ENCODE results near the gene LSS. TPM values are rescaled to one million over a fixed set of nuclear protein-coding genes. Genes with fewer than 3 reads are reported as not detected.

Gene LSS
- total RNA-seq, 1 experiment from 2014 or later: 27.3 TPM

- no peak overlapping the region for H3K4me3 ChIP-seq
- no peaks in the 10 kb centered on the region for H3K4me1 ChIP-seq (replicated peaks)
- H3K27me3 ChIP-seq (replicated peaks): peaks cover 30% of the 10 kb centered on the region
- no peaks in the 10 kb centered on the region for H3K9me3 ChIP-seq (replicated peaks)
- H3K27ac ChIP-seq: no peak overlapping the region
- H3K36me3 ChIP-seq: no peaks in the 10 kb centered on the region
- no peak for DNase-seq (ENCODE audit: low read depth in 1 of 2, low spot score in 2 of 2)
Measured at GRCh38 chr21:46163380-46163779, 65.2 kb downstream of the LSS start.

DNA sequence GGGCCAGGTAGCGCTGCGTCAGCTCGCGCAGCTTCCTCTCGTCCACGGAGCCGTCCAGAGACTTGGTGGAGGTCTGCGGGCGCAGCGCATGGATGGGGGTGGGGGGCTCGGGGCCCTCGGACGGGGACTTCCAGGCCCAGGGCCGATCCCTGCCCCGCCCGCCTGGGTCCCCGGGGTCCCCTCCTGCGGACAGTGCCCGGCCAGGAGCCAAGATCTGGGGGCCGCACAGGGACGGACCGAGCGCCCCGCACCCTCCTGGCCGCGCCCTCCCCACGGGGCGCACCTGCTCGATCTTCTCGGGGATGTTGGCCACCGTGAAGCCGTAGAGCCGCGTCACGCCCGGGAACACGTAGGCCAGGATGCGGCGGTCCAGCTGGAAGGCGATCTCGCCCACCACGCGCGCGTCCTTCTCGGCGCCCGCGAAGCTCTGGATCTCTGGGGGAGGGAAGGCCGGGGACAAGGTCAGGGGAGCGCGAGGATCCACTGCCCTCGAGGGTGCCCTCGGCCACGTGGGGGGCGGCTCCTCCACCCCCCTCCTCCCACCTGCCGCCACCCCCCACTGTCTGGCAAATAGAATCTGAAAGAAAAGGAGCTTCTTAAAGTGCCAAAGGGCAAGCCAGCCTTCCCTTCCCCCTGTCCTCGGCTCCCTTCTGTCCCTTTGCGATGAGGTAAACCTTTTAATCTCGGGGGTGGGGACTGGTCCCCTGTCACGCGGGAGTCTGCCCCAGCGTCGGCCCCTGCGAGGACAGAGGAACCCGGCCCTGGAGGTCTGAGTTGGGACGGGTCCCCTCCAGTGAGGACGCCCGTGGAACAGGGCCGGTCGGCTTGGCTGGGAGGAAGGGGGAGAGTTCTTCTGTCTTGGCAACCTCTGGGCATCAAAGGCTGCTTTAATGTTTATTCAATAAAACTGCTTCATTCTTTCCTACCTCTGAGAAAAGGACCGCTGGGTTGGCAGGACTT lies 66.7 kb downstream of the LSS start:
- DNase-seq (ENCODE audit: low read depth in 1 of 2, low spot score in 2 of 2): no peak
- no peaks in the 10 kb centered on the region for H3K9me3 ChIP-seq (replicated peaks)
- no peaks in the 10 kb centered on the region for H3K4me1 ChIP-seq (replicated peaks)
- no peaks in the 10 kb centered on the region for H3K36me3 ChIP-seq
- peaks cover 25% of the 10 kb centered on the region for H3K27me3 ChIP-seq (replicated peaks)
- H3K27ac ChIP-seq: no peak overlapping the region
- H3K4me3 ChIP-seq: no peak overlapping the region

GRCh38 chr21:46160907-46161632 lies 67.5 kb downstream of the LSS start:
- Histone ChIP-seq H3K27ac (no peak overlapping the region), H3K9me3 (replicated peaks) (no peaks in the 10 kb centered on the region), H3K4me1 (replicated peaks) (no peaks in the 10 kb centered on the region), H3K4me3 (no peak overlapping the region), H3K27me3 (replicated peaks) (peaks cover 25% of the 10 kb centered on the region), H3K36me3 (no peaks in the 10 kb centered on the region)
- DNase-seq (ENCODE audit: low read depth in 1 of 2, low spot score in 2 of 2): no peak

- no peak for DNase-seq (ENCODE audit: low read depth in 1 of 2, low spot score in 2 of 2)
- peaks cover 25% of the 10 kb centered on the region for H3K27me3 ChIP-seq (replicated peaks)
- no peaks in the 10 kb centered on the region for H3K36me3 ChIP-seq
- no peak overlapping the region for H3K27ac ChIP-seq
- H3K4me3 ChIP-seq: no peak overlapping the region
- H3K4me1 ChIP-seq (replicated peaks): no peaks in the 10 kb centered on the region
- no peaks in the 10 kb centered on the region for H3K9me3 ChIP-seq (replicated peaks)
Measured at GRCh38 chr21:46160657-46160906, 68.0 kb downstream of the LSS start.

- peak in 1 of 2 experiments; percentile 37 for DNase-seq (ENCODE audit: low read depth in 1 of 2, low spot score in 2 of 2)
- H3K4me3 ChIP-seq: no peak overlapping the region
- peaks cover 25% of the 10 kb centered on the region for H3K27me3 ChIP-seq (replicated peaks)
Measured at GRCh38 chr21:46159841-46160656, 68.5 kb downstream of the LSS start.

GRCh38 chr21:46159390-46159789 lies 69.2 kb downstream of the LSS start:
- Histone ChIP-seq H3K36me3 (no peaks in the 10 kb centered on the region), H3K27ac (no peak overlapping the region), H3K27me3 (replicated peaks) (peaks cover 25% of the 10 kb centered on the region), H3K4me3 (no peak overlapping the region), H3K9me3 (replicated peaks) (no peaks in the 10 kb centered on the region), H3K4me1 (replicated peaks) (no peaks in the 10 kb centered on the region)
- no peak for DNase-seq (ENCODE audit: low read depth in 1 of 2, low spot score in 2 of 2)

More at GRCh38 chr21:46159841-46160656, 68.5 kb downstream of the LSS start:
- H3K27ac ChIP-seq: no peak overlapping the region
- no peaks in the 10 kb centered on the region for H3K36me3 ChIP-seq
- no peaks in the 10 kb centered on the region for H3K9me3 ChIP-seq (replicated peaks)
- H3K4me1 ChIP-seq (replicated peaks): no peaks in the 10 kb centered on the region

GRCh38 chr21:46158666-46159300 lies 69.8 kb downstream of the LSS start:
- Histone ChIP-seq H3K27me3 (replicated peaks) (peaks cover 25% of the 10 kb centered on the region), H3K4me1 (replicated peaks) (no peaks in the 10 kb centered on the region), H3K27ac (no peak overlapping the region), H3K4me3 (no peak overlapping the region), H3K36me3 (no peaks in the 10 kb centered on the region), H3K9me3 (replicated peaks) (no peaks in the 10 kb centered on the region)
- no peak for DNase-seq (ENCODE audit: low read depth in 1 of 2, low spot score in 2 of 2)

GRCh38 chr21:46157987-46158451 lies 70.6 kb downstream of the LSS start:
- H3K4me1 ChIP-seq (replicated peaks): peaks cover 7% of the 10 kb centered on the region
- H3K9me3 ChIP-seq (replicated peaks): no peaks in the 10 kb centered on the region
- H3K27me3 ChIP-seq (replicated peaks): peaks cover 17% of the 10 kb centered on the region
- H3K4me3 ChIP-seq: no peak overlapping the region
- DNase-seq (ENCODE audit: low read depth in 1 of 2, low spot score in 2 of 2): no peak
- no peak overlapping the region for H3K27ac ChIP-seq
- H3K36me3 ChIP-seq: no peaks in the 10 kb centered on the region

DNA sequence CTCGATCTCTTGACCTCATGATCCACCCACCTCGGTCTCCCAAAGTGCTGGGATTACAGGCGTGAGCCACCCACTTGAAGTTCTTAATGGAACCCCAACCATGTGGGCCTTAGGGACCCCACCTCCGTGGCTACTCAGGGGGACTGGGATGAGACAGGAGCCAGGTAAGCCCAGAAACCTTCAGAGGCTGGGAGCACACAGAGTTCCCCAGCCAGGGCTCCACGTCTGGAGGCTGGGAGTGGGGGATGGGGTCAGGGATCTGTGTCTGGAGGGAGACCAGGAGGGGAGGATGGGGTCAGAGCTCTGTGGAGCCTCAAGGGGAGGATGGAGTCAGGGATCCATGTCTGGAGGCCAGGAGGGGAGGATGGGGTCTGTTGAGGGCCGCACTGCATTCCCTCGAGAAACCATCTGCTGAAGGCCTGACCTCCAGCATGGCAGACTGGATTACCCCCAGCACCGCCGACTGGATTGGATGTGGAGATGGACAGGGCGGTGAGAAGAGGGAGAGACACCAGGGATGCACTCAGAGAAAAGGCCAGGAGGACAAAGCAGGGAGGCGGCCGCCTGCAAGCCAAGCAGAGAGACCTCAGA lies 71.1 kb downstream of the LSS start:
- no peak overlapping the region for H3K4me3 ChIP-seq
- no peaks in the 10 kb centered on the region for H3K36me3 ChIP-seq
- H3K4me1 ChIP-seq (replicated peaks): peaks cover 7% of the 10 kb centered on the region
- no peak overlapping the region for H3K27ac ChIP-seq
- H3K9me3 ChIP-seq (replicated peaks): no peaks in the 10 kb centered on the region
- H3K27me3 ChIP-seq (replicated peaks): peaks cover 12% of the 10 kb centered on the region
- DNase-seq (ENCODE audit: low read depth in 1 of 2, low spot score in 2 of 2): no peak

GRCh38 chr21:46156678-46157077 lies 71.9 kb downstream of the LSS start:
- Histone ChIP-seq H3K27ac (no peak overlapping the region), H3K36me3 (no peaks in the 10 kb centered on the region), H3K9me3 (replicated peaks) (no peaks in the 10 kb centered on the region), H3K27me3 (replicated peaks) (peaks cover 7% of the 10 kb centered on the region), H3K4me3 (no peak overlapping the region), H3K4me1 (replicated peaks) (peaks cover 7% of the 10 kb centered on the region)
- no peak for DNase-seq (ENCODE audit: low read depth in 1 of 2, low spot score in 2 of 2)

- no peak for DNase-seq (ENCODE audit: low read depth in 1 of 2, low spot score in 2 of 2)
- no peak overlapping the region for H3K4me3 ChIP-seq
Measured at GRCh38 chr21:46156378-46156645, 72.3 kb downstream of the LSS start.

DNA sequence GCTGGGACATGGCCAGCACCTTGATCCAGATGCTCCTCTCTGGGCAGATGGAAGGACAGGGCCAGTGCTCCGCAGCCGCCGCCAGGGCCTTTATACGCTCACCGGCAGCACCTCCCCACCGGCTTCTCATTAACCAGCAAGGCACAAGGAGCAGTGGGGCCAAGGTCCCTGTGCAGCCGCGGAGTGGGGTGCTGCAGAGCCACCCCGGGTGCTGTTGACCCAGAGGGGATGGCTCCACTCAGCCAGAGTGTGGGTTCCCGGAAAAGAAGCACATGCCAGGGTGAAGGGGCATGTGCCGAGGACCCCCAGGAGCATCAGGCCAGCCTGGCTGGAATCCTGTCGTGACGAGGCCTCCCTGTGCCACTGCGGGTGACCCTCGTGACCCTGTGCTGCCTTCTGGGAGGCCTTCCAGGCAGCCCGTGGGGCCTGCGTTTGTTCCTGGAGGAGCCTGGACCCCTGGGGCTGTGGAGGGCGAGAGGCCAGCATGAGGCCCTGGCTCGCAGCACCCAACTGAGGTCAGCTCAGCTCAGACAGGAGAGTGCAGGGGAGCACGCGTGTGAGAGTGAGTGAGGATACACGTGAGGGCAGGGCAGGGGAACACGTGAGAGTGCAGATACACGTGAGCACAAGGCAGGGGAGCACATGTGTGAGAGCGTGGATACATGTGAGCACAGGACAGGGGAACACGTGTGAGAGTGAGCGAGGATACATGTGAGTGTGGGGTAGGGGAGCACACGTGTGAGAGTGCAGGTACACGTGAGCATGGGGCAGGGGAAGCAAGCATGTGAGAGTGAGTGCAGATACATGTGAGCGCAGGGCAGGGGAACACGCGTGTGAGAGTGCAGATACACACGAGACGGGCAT lies 72.8 kb downstream of the LSS start, which contains the start of gene FTCD:
Gene FTCD, minus strand, starts transcription at position 66 of the 864 bp plus-strand sequence. Its CDS starts 56 bp downstream, at position 10.
- peak in 1 of 2 experiments; percentile 38 for DNase-seq (ENCODE audit: low read depth in 1 of 2, low spot score in 2 of 2)
- no peak within 1 kb of the TSS for H3K27ac ChIP-seq
- no peaks in the 10 kb centered on the region for H3K9me3 ChIP-seq (replicated peaks)
- H3K4me1 ChIP-seq (replicated peaks): peaks cover 7% of the 10 kb centered on the region
- H3K36me3 ChIP-seq: no peaks in the 10 kb centered on the region
- H3K4me3 ChIP-seq: no peak within 1 kb of the TSS
- no peaks in the 10 kb centered on the region for H3K27me3 ChIP-seq (replicated peaks)

More at GRCh38 chr21:46156378-46156645, 72.3 kb downstream of the LSS start:
- Histone ChIP-seq H3K36me3 (no peaks in the 10 kb centered on the region), H3K27ac (no peak overlapping the region), H3K4me1 (replicated peaks) (peaks cover 7% of the 10 kb centered on the region), H3K9me3 (replicated peaks) (no peaks in the 10 kb centered on the region), H3K27me3 (replicated peaks) (peaks cover 3% of the 10 kb centered on the region)
